Fibroblast of lung (primary cell): Measurements from ENCODE around the gene ABI3. TPM values are rescaled to one million over a fixed set of nuclear protein-coding genes. Genes with fewer than 3 reads are reported as not detected.
"Not testable (repeated sequence)": the region's sequence is repeated elsewhere in the genome, so short reads cannot be mapped to it uniquely, and the experiment has no call there.

Experiments used
- DNase-seq, 2 donors: peaks; one replicate each; pipeline versions ENCODE4 v3.0.0 to v3.0.0-alpha.2; 2010; ENCODE audit warnings: low read depth in 2 of 2
- H2AFZ ChIP-seq: 2 replicates; pipeline ENCODE4 v1.5.1; 2012; ENCODE audit warnings: low read length, control low read depth, inconsistent platforms
- H3K27ac ChIP-seq: 2 replicates; pipeline ENCODE4 v1.5.1; 2011; ENCODE audit warnings: low read length, control low read depth; ENCODE audit not compliant: insufficient read depth
- H3K27me3 ChIP-seq: 2 replicates; pipeline ENCODE4 v1.5.1; 2011; ENCODE audit warnings: mild to moderate bottlenecking, low read length; ENCODE audit not compliant: control insufficient read depth, insufficient read depth
- H3K36me3 ChIP-seq: 2 replicates; pipeline ENCODE4 v1.5.1; 2011; ENCODE audit warnings: low read length; ENCODE audit not compliant: control insufficient read depth, insufficient read depth
- H3K4me1 ChIP-seq: 2 replicates; pipeline ENCODE4 v1.5.1; 2011; ENCODE audit warnings: low read length; ENCODE audit not compliant: control insufficient read depth, insufficient read depth; ENCODE audit errors: extremely low read depth
- H3K4me2 ChIP-seq: 2 replicates; pipeline ENCODE4 v1.5.1; 2011; ENCODE audit warnings: low read length, control low read depth; ENCODE audit not compliant: insufficient read depth; ENCODE audit errors: extremely low read depth
- H3K4me3 ChIP-seq, 4 experiments: fragments of 200-600 bp in 1 of 4; sonication (generic) in 1 of 4; replicated peaks in 1 of 4; 2 replicates each; pipeline ENCODE4 v1.5.1; 2011 to 2016; ENCODE audit warnings: low read length in 4 of 4, low read depth in 3 of 4, mild to moderate bottlenecking in 3 of 4, control low read depth in 2 of 4, inconsistent platforms in 1 of 4, mixed read lengths in 1 of 4; ENCODE audit not compliant: insufficient read depth in 1 of 4; ENCODE audit errors: control extremely low read depth in 1 of 4
- H3K79me2 ChIP-seq: 2 replicates; pipeline ENCODE4 v1.5.1; 2012; ENCODE audit warnings: mild to moderate bottlenecking, low read length, inconsistent platforms; ENCODE audit not compliant: control insufficient read depth, insufficient read depth
- H3K9ac ChIP-seq: 2 replicates; pipeline ENCODE4 v1.5.1; 2011; ENCODE audit warnings: mild to moderate bottlenecking, low read length, control low read depth; ENCODE audit not compliant: insufficient read depth
- H3K9me3 ChIP-seq: 2 replicates; pipeline ENCODE4 v1.5.1; 2012; ENCODE audit warnings: low read depth, low read length; ENCODE audit not compliant: control insufficient read depth, insufficient read depth
- H4K20me1 ChIP-seq: 2 replicates; pipeline ENCODE4 v1.5.1; 2011; ENCODE audit warnings: low read length; ENCODE audit not compliant: control insufficient read depth, insufficient read depth; ENCODE audit errors: extremely low read depth
- EZH2 ChIP-seq: IDR thresholded peaks from 2 replicates; pipeline ENCODE4 v1.5.1; 2012; ENCODE audit warnings: low read length, control low read depth, mild to moderate bottlenecking; ENCODE audit errors: missing control alignments
- polyA plus RNA-seq, 2 donors: library from polyadenylated mRNA; depleted of rRNA in 1 of 2; stranded (reverse) in 1 of 2; unstranded in 1 of 2; fragments of >200 nt; gene quantifications; 2 replicates each; pipeline ENCODE4 v1.2.1, GENCODE V29; 2011 to 2012; ENCODE audit warnings: missing spikeins in 1 of 2
- total RNA-seq: library from RNA; depleted of rRNA; stranded (reverse); fragments of >200 nt; gene quantifications from 2 replicates; pipeline ENCODE4 v1.2.1, GENCODE V29; 2014
- TF ChIP-seq, protein P1 (sequence below), 2 donors: IDR thresholded peaks in 1 of 2; conservative IDR thresholded peaks in 1 of 2; 1 replicate in 1 of 2; 2 replicates in 1 of 2; pipeline ENCODE4 v1.5.1; 2011 to 2012; ENCODE audit warnings: low read length in 2 of 2, control low read depth in 1 of 2, inconsistent platforms in 1 of 2, low read depth in 1 of 2, mild to moderate bottlenecking in 1 of 2

Gene ABI3
- total and polyA plus RNA-seq, 2 donors (not counting 1 experiment from before 2014, with no cell fraction given), result 1.3 TPM; not detected in 1

DNA sequence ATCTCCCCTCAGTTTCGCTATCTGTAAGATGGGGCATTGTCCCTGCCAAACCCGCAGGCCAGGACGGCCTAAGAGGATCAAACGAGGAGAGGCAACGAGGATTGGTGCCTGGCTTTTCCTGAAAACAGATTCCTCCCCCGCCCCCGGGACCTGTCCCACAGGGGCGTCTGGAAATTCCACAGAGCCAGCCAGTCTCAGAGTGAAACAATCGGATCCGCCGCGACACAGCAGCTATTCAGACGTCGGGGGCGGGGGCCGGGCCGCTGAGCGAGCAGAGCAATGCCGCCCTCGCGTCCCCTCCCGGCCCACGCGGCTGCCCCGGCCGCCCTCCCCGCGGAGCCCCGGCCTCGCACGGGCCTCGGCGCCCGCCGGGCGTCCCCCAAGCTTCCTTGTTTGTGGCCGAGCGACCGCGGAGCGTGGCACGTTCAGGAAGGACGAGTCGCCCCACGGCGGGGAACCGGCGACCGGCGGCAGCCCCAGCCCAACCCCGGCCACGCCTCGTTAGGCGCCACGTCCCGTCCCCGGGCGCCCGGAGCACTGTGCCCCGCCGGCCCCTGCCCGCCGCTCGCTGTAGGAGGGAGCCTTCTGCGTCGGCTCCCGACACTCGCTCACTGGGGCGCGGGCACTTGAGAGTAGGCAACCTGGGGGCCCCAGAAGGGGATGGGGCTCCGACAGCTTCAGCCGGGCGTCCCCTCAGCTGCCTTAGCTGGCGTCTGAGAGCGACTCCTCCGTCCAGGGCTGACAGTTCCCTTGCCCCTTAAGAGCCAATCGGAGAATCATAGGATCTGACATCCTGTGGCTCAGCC, 49.7 kb downstream of the ABI3 start:
- Histone ChIP-seq H4K20me1 (no peaks in the 10 kb centered on the region), H3K4me3 (peak overlapping the region; percentile 24 to 55 (median 32)), H3K4me2 (peak overlapping the region; percentile 72), H3K27me3 (no peaks in the 10 kb centered on the region), H3K79me2 (no peaks in the 10 kb centered on the region), H3K9ac (peak overlapping the region; percentile 57), H3K36me3 (no peaks in the 10 kb centered on the region), H3K4me1 (no peaks in the 10 kb centered on the region), H3K9me3 (no peaks in the 10 kb centered on the region), H2AFZ (peak overlapping the region; percentile 79), H3K27ac (peak overlapping the region; percentile 14)
- TF ChIP-seq, protein P1, sequence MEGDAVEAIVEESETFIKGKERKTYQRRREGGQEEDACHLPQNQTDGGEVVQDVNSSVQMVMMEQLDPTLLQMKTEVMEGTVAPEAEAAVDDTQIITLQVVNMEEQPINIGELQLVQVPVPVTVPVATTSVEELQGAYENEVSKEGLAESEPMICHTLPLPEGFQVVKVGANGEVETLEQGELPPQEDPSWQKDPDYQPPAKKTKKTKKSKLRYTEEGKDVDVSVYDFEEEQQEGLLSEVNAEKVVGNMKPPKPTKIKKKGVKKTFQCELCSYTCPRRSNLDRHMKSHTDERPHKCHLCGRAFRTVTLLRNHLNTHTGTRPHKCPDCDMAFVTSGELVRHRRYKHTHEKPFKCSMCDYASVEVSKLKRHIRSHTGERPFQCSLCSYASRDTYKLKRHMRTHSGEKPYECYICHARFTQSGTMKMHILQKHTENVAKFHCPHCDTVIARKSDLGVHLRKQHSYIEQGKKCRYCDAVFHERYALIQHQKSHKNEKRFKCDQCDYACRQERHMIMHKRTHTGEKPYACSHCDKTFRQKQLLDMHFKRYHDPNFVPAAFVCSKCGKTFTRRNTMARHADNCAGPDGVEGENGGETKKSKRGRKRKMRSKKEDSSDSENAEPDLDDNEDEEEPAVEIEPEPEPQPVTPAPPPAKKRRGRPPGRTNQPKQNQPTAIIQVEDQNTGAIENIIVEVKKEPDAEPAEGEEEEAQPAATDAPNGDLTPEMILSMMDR (conservative IDR thresholded peaks at IDR 0.05 in 1 of 2, IDR thresholded peaks at IDR 0.05 in 1 of 2; ENCODE audit: low read depth in 1 of 2, low read length in 2 of 2), result peak in 1 of 2 donors; percentile 3
- no peak for TF ChIP-seq EZH2
- peak; percentile 62 to 82 for DNase-seq

DNA sequence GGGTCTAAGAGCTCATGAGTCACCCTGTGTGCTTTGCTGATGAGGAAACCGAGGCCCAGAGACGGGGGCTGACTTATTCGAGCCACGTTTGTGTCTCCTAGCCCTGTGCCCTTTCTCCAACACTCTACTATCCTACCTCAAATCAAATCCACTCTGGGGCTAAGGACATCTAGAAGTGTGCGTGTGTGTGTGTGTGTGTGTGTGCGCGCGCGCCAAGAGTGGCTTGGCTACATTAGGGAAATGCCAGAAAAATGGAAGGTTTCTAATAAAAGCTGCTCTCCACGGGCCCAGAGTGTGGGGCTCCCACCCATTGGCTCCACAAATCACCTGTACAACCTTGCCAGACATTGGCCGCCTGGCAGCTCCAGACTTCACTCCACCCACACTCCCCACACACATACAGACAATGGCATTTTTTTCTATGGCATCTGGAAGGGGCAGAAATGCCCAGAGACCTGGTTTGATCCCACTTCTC, 50.3 kb downstream of the ABI3 start:
- TF ChIP-seq, protein P1 (conservative IDR thresholded peaks at IDR 0.05 in 1 of 2, IDR thresholded peaks at IDR 0.05 in 1 of 2; ENCODE audit: low read depth in 1 of 2, low read length in 2 of 2), result no peak
- TF ChIP-seq EZH2, result no peak
- Histone ChIP-seq H3K4me2 (no peak overlapping the region), H3K27ac (no peak overlapping the region), H3K4me1 (no peaks in the 10 kb centered on the region), H4K20me1 (no peaks in the 10 kb centered on the region), H3K36me3 (no peaks in the 10 kb centered on the region), H3K27me3 (no peaks in the 10 kb centered on the region), H3K9me3 (no peaks in the 10 kb centered on the region), H2AFZ (no peak overlapping the region), H3K9ac (no peak overlapping the region), H3K4me3 (peak overlapping the region in 2 of 4 experiments; percentile 18 to 55), H3K79me2 (no peaks in the 10 kb centered on the region)
- DNase-seq, result peak in 1 of 2 donors; percentile 89

DNA sequence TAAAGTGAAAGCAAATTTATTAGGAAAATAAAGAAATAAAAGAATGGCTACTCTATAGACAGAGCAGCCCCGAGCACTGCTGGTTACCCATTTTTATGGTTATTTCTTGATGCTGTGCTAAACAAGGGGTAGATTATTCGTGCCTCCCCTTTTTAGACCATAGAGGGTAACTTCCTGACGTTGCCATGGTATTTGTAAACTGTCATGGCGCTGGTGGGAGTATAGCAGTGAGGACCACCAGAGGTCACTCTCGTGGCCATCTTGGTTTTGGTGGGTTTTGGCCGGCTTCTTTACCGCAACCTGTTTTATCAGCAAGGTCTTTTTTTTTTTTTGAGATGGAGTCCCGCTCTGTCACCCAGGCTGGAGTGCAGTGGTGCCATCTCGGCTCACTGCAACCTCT, 51.0 kb downstream of the ABI3 start:
- not testable (repeated sequence) for H3K4me1 ChIP-seq, H3K27ac ChIP-seq, H2AFZ ChIP-seq, H4K20me1 ChIP-seq, H3K36me3 ChIP-seq, H3K27me3 ChIP-seq, H3K9me3 ChIP-seq, H3K4me3 ChIP-seq, H3K4me2 ChIP-seq, H3K79me2 ChIP-seq, H3K9ac ChIP-seq, DNase-seq
